Endothelial cell of umbilical vein (primary cell): ENCODE measurements around the gene TFCP2. TPM values are rescaled to one million over a fixed set of nuclear protein-coding genes. Genes with fewer than 3 reads are reported as not detected.

Experiments used
- BruUV-seq: library from RNA; stranded (reverse); fragments of 400-500 nt; replicated peaks from 2 replicates; lab custom pipeline; 2021; lab: Mats Ljungman, UMichigan
- CTCF ChIA-PET: fragments of 300-600, 350-600 bp; sonication (Branson Sonifier 250); formaldehyde crosslinking; loops from one replicate; lab custom pipeline; 2021; ENCODE audit warnings: antibody characterized with exemption, inconsistent platforms; lab: Charles Lee
- POLR2A ChIA-PET: fragments of 300-600, 350-600 bp; sonication (Branson Sonifier 250); formaldehyde crosslinking; loops from one replicate; lab custom pipeline; 2021; ENCODE audit warnings: antibody characterized with exemption, inconsistent platforms; lab: Charles Lee
- DNase-seq: peaks from one replicate; pipeline ENCODE4 v3.0.0-alpha.2; 2011; ENCODE audit warnings: low read depth, low spot score
- FAIRE-seq: peaks from 2 replicates; lab custom pipeline; 2011; peaks lifted over from hg19 to GRCh38; lab: Jason Lieb, UNC
- H2AFZ ChIP-seq: 2 replicates; pipeline ENCODE4 v1.6.0; 2012; ENCODE audit warnings: low read depth, low read length, control low read depth, inconsistent platforms
- H3K27ac ChIP-seq: 2 replicates; pipeline ENCODE4 v1.5.1; 2011; ENCODE audit warnings: low read depth, mild to moderate bottlenecking, control low read depth, low read length, moderate library complexity; ENCODE audit not compliant: insufficient read depth
- H3K27me3 ChIP-seq, 2 experiments: 2 replicates each; pipeline versions ENCODE4 v1.6.0 to v1.6.1; 2011; ENCODE audit warnings: low read length in 2 of 2, mixed read lengths in 1 of 2; ENCODE audit not compliant: control insufficient read depth in 2 of 2, insufficient read depth in 2 of 2
- H3K36me3 ChIP-seq, 2 experiments: 2 replicates in 1 of 2; 3 replicates in 1 of 2; pipeline ENCODE4 v1.5.1; 2011; ENCODE audit warnings: low read length in 2 of 2, mild to moderate bottlenecking in 1 of 2, moderate library complexity in 1 of 2; ENCODE audit not compliant: control insufficient read depth in 2 of 2, insufficient read depth in 2 of 2; ENCODE audit errors: extremely low read depth in 1 of 2
- H3K4me1 ChIP-seq: 3 replicates; pipeline ENCODE4 v1.5.1; 2011; ENCODE audit warnings: mild to moderate bottlenecking, low read length; ENCODE audit not compliant: control insufficient read depth, insufficient read depth; ENCODE audit errors: extremely low read depth
- H3K4me2 ChIP-seq: 2 replicates; pipeline ENCODE4 v1.6.1; 2011; ENCODE audit warnings: low read length, control low read depth, mixed read lengths; ENCODE audit not compliant: insufficient read depth
- H3K4me3 ChIP-seq, 3 experiments: fragments of 200-600 bp in 1 of 3; sonication (generic), shearing (Covaris generic) in 1 of 3; replicated peaks in 1 of 3; 2 replicates each; pipeline ENCODE4 v1.5.1; 2011 to 2016; ENCODE audit warnings: control low read depth in 3 of 3, low read length in 3 of 3, mild to moderate bottlenecking in 2 of 3, inconsistent platforms in 1 of 3, low read depth in 1 of 3, moderate library complexity in 1 of 3; ENCODE audit not compliant: insufficient read depth in 1 of 3
- H3K79me2 ChIP-seq: 2 replicates; pipeline ENCODE4 v1.6.0; 2012; ENCODE audit warnings: low read length, inconsistent platforms; ENCODE audit not compliant: control insufficient read depth, insufficient read depth
- H3K9ac ChIP-seq: replicated peaks from 2 replicates; pipeline ENCODE3; 2011; ENCODE audit warnings: low read length, control low read depth; ENCODE audit not compliant: insufficient read depth; ENCODE audit errors: extremely low read depth
- H3K9me1 ChIP-seq: replicated peaks from 3 replicates; pipeline ENCODE4 v1.6.0; 2011; ENCODE audit warnings: mild to moderate bottlenecking, low read length; ENCODE audit not compliant: control insufficient read depth, insufficient read depth; ENCODE audit errors: extremely low read depth
- H3K9me3 ChIP-seq: replicated peaks from 2 replicates; pipeline ENCODE4 v1.5.1; 2012; ENCODE audit warnings: low read length, inconsistent platforms; ENCODE audit not compliant: control insufficient read depth, insufficient read depth
- H4K20me1 ChIP-seq: replicated peaks from 2 replicates; pipeline ENCODE3; 2011; ENCODE audit warnings: mild to moderate bottlenecking, low read length; ENCODE audit not compliant: control insufficient read depth, insufficient read depth; ENCODE audit errors: extremely low read depth
- EZH2 ChIP-seq: IDR thresholded peaks from 2 replicates; pipeline ENCODE4 v1.6.1; 2012; ENCODE audit warnings: borderline replicate concordance, low read depth, mild to moderate bottlenecking, moderate library complexity, low read length, inconsistent platforms; ENCODE audit not compliant: severe bottlenecking
- FOS ChIP-seq: IDR thresholded peaks from 2 replicates; pipeline ENCODE4 v1.6.1; 2011; ENCODE audit warnings: mild to moderate bottlenecking, low read length, moderate library complexity, borderline replicate concordance; ENCODE audit not compliant: insufficient read depth
- GATA2 ChIP-seq: IDR thresholded peaks from 2 replicates; pipeline ENCODE4 v1.7.0; 2011; ENCODE audit warnings: low read depth, mild to moderate bottlenecking, moderate library complexity, mixed read lengths, low read length; ENCODE audit not compliant: insufficient read length, insufficient read depth
- JUN ChIP-seq: IDR thresholded peaks from 2 replicates; pipeline ENCODE4 v1.6.1; 2011; ENCODE audit warnings: borderline replicate concordance, low read depth; ENCODE audit not compliant: insufficient read length, insufficient read depth
- MAX ChIP-seq: IDR thresholded peaks from 2 replicates; pipeline ENCODE4 v1.6.1; 2011; ENCODE audit not compliant: insufficient read depth, insufficient read length
- MYC ChIP-seq: IDR thresholded peaks from one replicate; pipeline ENCODE4 v1.6.1; 2011; ENCODE audit warnings: mild to moderate bottlenecking, low read depth, low read length
- POLR2A ChIP-seq: IDR thresholded peaks from 2 replicates; pipeline ENCODE4 v1.6.1; 2012; ENCODE audit warnings: low read depth, mild to moderate bottlenecking, control low read depth, low read length
- dilution Hi-C: fragments of 300-500 bp; cut with MboI; formaldehyde crosslinking; loops from one replicate; pipeline ENCODE4 v1.15.0; 2019; ENCODE audit warnings: low sequenced_read_pairs; ENCODE audit not compliant: extremely low pct_ligation_motif_present
- intact Hi-C: fragments of 100-400 bp; cut with micrococcal nuclease; formaldehyde crosslinking; loops from one replicate; pipeline ENCODE4 v1.10.0; 2022
- polyA plus RNA-seq, 4 experiments: library from polyadenylated mRNA; depleted of rRNA in 3 of 4; stranded (reverse) in 3 of 4; unstranded in 1 of 4; fragments of >200 nt; gene quantifications; 2 replicates each; pipeline versions ENCODE4 v1.2.1 to v1.2.3, GENCODE V29; 2011 to 2012; ENCODE audit warnings: missing spikeins in 1 of 4
- total RNA-seq: library from RNA; stranded (reverse); gene quantifications from 2 replicates; pipeline ENCODE4 v1.2.3, GENCODE V29; 2021
- TF ChIP-seq, protein P1 (sequence below), 2 donors: IDR thresholded peaks; 1 replicate in 1 of 2; 2 replicates in 1 of 2; pipeline ENCODE4 v1.5.1; 2011; ENCODE audit warnings: low read length in 2 of 2, mild to moderate bottlenecking in 2 of 2, moderate library complexity in 2 of 2, control low read depth in 1 of 2, inconsistent platforms in 1 of 2, low read depth in 1 of 2; ENCODE audit not compliant: insufficient read depth in 1 of 2; ENCODE audit errors: extremely low read depth in 1 of 2

Gene TFCP2
- total and polyA plus RNA-seq, 2 donors (not counting 3 experiments of a cell fraction or from before 2014, with no cell fraction given) = 10.2 to 28.6 TPM

DNA sequence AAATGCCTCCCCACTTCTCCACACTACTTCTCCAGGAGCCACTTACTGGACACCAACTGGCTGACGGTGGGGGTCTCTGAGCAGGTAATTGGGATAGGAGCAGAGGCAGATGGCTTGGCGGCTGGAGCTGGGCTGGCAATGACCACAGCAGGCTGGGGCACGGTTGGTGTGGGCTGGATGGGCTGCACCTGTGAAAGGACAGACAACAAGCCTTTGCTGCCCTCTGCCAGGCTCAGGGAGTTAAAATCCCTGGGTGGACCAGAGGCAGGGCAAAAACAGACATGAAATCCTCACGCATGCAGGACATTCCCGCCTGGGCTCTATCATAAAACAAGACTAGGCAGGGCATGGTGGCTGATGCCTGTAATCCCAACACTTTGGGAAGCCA, 19.3 kb upstream of the TFCP2 start:
- ChIA-PET POLR2A (no interaction called here), CTCF (interaction anchor here (1.7 kb wide), 1 partner anchor 149 kb away, joined by 4 read pairs; no protein-coding TSS in a partner anchor)
- TF ChIP-seq MAX = no peak
- H3K9me3 ChIP-seq = no peaks in the 10 kb centered on the region
- intact Hi-C loops (no loop called here), dilution Hi-C loops (no loop called here)
- no peaks in the 10 kb centered on the region for H4K20me1 ChIP-seq
- no peaks in the 10 kb centered on the region for H3K9me1 ChIP-seq
- no peaks in the 10 kb centered on the region for H3K27me3 ChIP-seq
- BruUV-seq = no TSS peak
- FAIRE-seq (no peak), DNase-seq (no peak)
- no peak overlapping the region for H3K4me3 ChIP-seq
- H3K79me2 ChIP-seq = no peaks in the 10 kb centered on the region
- H3K4me1 ChIP-seq = no peaks in the 10 kb centered on the region
- no peaks in the 10 kb centered on the region for H3K36me3 ChIP-seq
- no peak overlapping the region for H3K4me2 ChIP-seq
- H3K27ac ChIP-seq = no peak overlapping the region
- H2AFZ ChIP-seq = no peak overlapping the region
- no peak overlapping the region for H3K9ac ChIP-seq

DNA sequence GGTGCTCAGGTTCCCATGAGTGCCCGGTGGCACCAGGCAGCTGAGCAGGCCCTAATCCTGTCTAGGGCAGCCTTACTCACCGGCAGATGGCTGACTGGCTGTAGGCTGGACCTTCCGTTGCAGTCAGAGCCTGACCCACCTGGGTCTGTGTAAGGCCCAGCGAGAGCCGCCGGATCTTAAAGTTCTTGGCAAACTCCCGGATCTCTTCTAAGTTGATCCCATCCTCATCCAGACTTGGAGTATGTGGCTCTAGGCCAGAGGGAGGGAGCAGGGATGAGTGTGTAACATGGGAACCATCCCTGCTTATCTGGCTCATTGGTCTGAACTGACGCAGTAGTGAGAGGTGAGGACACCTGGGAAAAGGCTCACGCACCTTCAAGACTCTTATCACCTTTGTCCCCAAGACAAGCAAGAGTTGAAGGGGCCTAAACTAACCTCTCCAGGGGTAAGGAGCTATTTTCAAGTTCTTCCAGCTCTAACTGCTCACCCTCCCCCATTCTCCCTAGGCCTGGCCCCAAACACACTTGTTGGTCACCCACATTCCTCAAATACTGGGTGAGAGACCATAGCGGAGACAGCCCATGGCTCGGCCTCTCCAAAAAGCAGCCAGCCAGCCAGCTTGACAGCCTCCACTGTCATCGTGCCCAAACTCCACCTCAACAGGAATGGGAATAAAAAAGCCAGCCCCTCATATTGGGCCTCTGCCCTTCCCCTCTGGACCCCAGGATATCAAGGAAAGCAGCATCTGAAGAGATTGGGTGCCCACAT, 18.8 kb upstream of the TFCP2 start:
- TF ChIP-seq GATA2 (no peak), MAX (no peak), JUN (no peak), FOS (no peak), MYC (no peak), POLR2A (no peak), EZH2 (no peak)
- TF ChIP-seq, protein P1, sequence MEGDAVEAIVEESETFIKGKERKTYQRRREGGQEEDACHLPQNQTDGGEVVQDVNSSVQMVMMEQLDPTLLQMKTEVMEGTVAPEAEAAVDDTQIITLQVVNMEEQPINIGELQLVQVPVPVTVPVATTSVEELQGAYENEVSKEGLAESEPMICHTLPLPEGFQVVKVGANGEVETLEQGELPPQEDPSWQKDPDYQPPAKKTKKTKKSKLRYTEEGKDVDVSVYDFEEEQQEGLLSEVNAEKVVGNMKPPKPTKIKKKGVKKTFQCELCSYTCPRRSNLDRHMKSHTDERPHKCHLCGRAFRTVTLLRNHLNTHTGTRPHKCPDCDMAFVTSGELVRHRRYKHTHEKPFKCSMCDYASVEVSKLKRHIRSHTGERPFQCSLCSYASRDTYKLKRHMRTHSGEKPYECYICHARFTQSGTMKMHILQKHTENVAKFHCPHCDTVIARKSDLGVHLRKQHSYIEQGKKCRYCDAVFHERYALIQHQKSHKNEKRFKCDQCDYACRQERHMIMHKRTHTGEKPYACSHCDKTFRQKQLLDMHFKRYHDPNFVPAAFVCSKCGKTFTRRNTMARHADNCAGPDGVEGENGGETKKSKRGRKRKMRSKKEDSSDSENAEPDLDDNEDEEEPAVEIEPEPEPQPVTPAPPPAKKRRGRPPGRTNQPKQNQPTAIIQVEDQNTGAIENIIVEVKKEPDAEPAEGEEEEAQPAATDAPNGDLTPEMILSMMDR (IDR thresholded peaks at IDR 0.05; ENCODE audit: extremely low read depth in 1 of 2, insufficient read depth in 1 of 2, low read depth in 1 of 2, low read length in 2 of 2) = no peak
- Histone ChIP-seq H3K4me3 (no peak overlapping the region), H2AFZ (no peak overlapping the region), H3K4me1 (peaks cover 2% of the 10 kb centered on the region), H3K27me3 (no peaks in the 10 kb centered on the region), H4K20me1 (no peaks in the 10 kb centered on the region), H3K9me3 (no peaks in the 10 kb centered on the region), H3K79me2 (no peaks in the 10 kb centered on the region), H3K9ac (no peak overlapping the region), H3K27ac (no peak overlapping the region), H3K9me1 (no peaks in the 10 kb centered on the region), H3K36me3 (no peaks in the 10 kb centered on the region), H3K4me2 (no peak overlapping the region)
- no peak for FAIRE-seq
- dilution Hi-C loops = no loop called here
- POLR2A ChIA-PET = no interaction called here
- no peak for DNase-seq
- CTCF ChIA-PET = interaction anchor here (1.7 kb wide), 1 partner anchor 149 kb away, joined by 4 read pairs; no protein-coding TSS in a partner anchor
- intact Hi-C loops = no loop called here
- no TSS peak for BruUV-seq
